WI38 (cell line): ENCODE data around the gene RANGAP1.
A peak's percentile ranks its signal among the peaks of the same experiment; 100 is the strongest.

Experiments
- H3K4me3 ChIP-seq: 2 replicates; pipeline ENCODE4 v1.5.1; 2011; ENCODE audit warnings: low read depth, mild to moderate bottlenecking, control low read depth, low read length
- TF ChIP-seq, protein P1 (sequence below): IDR thresholded peaks from 2 replicates; pipeline ENCODE4 v1.5.1; 2012; ENCODE audit warnings: low read depth, mild to moderate bottlenecking, control low read depth, low read length

Gene RANGAP1, protein sequence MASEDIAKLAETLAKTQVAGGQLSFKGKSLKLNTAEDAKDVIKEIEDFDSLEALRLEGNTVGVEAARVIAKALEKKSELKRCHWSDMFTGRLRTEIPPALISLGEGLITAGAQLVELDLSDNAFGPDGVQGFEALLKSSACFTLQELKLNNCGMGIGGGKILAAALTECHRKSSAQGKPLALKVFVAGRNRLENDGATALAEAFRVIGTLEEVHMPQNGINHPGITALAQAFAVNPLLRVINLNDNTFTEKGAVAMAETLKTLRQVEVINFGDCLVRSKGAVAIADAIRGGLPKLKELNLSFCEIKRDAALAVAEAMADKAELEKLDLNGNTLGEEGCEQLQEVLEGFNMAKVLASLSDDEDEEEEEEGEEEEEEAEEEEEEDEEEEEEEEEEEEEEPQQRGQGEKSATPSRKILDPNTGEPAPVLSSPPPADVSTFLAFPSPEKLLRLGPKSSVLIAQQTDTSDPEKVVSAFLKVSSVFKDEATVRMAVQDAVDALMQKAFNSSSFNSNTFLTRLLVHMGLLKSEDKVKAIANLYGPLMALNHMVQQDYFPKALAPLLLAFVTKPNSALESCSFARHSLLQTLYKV

DNA sequence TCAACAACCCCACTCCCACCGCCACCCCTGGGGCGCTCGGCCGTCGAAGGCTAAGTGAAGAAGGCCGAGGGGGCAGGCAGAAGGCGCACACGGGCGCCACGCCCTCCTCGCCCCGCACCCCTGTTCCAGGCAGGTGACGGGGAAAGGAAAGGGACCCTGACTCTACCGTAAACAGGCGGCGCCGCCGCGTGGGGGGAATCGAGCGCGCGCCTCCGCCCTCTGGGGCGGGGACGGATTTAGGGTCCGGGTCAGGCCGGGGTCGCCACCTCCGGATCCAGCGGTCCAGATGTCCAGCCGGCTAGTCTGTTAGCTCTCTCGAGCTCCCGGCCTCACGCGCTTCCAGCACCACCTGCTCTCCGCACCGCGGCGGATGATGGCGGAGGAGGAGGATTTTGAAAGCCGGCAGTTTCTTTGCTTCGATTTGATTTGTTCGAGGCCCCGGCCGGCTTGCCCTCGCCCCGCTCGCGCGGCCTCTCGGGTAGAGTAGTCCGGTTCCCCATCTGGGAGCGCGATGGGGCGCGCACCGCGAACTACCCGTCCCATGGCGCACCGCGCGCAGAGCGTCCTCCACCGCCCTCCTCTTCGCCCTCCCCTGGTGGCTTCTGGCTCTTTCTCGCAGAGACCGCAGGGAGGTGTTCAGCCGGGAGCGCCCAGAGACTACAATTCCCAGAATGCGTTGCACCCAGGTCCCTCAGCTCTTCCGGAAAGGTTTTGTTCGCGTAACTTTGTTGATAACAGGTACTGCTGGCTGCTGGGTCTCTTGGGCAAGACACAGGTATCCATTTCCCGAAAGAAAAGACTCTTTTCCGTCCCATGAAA is at the start of gene RANGAP1:
RANGAP1 (minus strand) TSS at position 368 of the 819 bp plus-strand sequence. CDS start 5,143 bp downstream, outside the sequence.
- TF ChIP-seq, protein P1, sequence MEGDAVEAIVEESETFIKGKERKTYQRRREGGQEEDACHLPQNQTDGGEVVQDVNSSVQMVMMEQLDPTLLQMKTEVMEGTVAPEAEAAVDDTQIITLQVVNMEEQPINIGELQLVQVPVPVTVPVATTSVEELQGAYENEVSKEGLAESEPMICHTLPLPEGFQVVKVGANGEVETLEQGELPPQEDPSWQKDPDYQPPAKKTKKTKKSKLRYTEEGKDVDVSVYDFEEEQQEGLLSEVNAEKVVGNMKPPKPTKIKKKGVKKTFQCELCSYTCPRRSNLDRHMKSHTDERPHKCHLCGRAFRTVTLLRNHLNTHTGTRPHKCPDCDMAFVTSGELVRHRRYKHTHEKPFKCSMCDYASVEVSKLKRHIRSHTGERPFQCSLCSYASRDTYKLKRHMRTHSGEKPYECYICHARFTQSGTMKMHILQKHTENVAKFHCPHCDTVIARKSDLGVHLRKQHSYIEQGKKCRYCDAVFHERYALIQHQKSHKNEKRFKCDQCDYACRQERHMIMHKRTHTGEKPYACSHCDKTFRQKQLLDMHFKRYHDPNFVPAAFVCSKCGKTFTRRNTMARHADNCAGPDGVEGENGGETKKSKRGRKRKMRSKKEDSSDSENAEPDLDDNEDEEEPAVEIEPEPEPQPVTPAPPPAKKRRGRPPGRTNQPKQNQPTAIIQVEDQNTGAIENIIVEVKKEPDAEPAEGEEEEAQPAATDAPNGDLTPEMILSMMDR: no peak
- peak within 1 kb of the TSS; percentile 89 for H3K4me3 ChIP-seq

DNA sequence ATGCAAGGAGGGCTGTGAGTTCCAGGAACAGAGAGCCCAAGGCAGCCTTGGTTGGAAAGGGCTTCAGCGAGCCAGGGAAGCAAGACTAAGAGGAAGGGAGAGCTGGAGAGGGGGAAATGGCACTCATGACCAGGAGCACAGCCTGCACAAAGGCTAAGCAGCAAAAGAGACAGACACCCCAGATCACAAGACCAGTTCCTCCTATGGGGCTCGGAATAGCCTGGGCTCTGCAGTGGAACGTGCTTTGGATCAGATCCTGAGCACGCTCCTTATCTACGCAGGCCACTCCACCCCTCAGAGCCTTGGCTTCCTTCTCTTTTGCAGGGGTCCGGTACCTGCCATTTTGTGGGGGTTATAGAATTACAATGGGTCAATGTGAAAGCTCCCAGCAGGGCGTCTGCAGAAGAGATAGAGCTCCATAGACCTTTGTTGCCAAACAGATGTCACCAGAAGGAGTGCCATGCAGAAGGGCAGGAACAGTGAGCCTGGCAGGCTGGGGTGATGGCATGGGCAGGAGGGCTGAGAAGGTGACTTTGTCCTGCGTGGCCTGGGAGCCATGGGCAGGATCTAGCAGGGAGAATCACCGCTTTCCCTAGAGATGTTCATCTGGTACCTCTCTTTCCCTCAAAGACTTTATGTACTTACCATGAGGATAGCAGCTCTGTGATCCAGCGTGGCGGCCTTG is 49.1 kb upstream of the RANGAP1 start:
- H3K4me3 ChIP-seq: no peak overlapping the region
- TF ChIP-seq, protein P1: no peak

DNA sequence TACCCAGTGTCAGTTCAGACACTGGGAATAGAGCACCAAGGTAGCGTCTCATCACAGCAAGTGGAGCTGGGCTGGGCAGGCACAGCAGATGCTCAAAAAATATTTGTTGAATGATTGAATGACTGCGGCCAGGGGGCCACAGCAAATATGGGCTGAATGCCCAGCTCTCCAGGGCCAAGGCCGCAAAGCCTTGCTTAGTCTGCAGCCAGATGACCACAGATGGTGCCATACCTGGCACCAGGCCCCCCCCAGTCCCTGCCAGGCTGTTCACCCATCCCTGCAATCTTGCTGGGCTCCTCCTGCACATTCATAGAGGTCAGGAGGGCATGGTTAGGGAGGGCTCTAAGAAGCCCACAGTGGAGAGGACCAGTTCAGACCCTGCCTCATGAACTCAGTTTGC is 48.2 kb upstream of the RANGAP1 start:
- H3K4me3 ChIP-seq: no peak overlapping the region
- TF ChIP-seq, protein P1: no peak

DNA sequence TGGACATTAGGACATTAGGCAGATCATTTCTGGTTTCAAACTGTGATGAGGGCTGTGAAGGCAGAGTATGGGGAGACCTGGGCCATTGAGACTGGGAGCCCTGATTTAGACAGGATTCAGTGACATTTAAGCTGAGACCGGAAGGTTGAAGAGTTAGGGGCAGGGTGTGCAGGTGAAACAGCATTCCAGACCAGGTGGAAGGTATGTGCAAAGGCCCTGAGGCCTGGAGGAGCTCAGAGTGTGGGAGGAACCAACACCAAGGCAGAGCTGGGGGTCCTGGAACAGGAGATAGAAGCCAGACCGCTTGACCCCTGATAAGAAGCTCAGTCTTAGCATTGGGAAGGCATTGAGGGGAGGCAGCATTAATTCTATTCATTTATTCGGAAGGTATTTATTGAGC is 47.8 kb upstream of the RANGAP1 start:
- TF ChIP-seq, protein P1: no peak
- H3K4me3 ChIP-seq: no peak overlapping the region

DNA sequence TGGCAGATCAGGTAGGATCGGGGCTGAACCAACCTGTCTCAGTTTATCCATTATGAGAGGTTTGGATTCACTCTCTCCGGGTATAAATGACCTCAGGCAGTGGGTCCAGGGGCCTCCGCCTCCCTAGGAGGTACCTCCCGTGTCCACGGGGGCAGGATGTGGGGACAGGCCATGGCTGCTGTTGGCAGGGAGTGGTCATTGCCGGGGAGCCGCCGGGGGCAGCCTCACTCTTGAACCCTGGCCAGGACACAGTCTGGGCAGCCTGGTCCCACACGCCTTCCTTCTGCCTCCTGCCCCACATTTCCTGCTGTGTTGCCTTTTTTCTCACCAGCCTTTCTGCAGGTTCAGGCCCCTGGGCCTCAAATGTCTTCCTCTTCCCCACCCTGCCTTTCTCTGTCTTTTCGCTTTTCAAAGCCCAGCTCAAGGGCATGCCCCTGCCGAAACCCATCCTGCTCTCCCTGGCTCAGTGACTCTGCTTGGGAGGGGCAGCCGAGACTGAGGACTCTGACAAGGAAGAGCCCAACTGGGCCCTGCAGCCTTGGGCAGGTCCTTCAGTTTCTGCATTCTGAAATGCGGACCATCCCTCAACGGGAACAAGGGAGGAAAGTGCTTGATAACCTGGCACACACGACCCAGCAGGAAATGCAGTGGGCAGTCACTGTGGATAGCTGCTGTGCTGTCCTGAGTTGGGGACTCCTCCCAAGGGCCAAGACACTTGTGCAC is 46.4 kb upstream of the RANGAP1 start:
- TF ChIP-seq, protein P1: no peak
- H3K4me3 ChIP-seq: no peak overlapping the region

DNA sequence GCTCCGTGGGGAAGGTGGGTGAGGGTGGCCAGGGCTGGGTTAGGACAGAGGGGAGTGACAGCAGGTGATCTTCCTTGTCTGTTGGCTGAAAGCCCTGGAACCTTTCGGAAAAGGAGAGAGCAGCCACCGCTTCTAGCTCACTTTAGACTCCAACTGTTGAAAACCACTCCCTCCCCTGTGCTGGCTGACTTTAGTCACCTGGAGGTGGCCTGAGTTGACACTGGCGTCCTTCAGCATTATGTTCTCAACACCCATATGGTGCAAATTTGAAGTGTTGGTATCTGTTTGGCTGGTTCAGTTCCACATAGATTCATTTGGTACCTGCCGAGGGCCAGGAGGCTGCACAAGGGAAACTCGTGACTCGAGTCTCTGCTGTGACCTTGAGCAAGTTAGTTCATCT is 44.2 kb upstream of the RANGAP1 start:
- H3K4me3 ChIP-seq: no peak overlapping the region
- TF ChIP-seq, protein P1: no peak
